ENCODE data around the gene SLC1A3.

The SLC1A3 gene

DNA sequence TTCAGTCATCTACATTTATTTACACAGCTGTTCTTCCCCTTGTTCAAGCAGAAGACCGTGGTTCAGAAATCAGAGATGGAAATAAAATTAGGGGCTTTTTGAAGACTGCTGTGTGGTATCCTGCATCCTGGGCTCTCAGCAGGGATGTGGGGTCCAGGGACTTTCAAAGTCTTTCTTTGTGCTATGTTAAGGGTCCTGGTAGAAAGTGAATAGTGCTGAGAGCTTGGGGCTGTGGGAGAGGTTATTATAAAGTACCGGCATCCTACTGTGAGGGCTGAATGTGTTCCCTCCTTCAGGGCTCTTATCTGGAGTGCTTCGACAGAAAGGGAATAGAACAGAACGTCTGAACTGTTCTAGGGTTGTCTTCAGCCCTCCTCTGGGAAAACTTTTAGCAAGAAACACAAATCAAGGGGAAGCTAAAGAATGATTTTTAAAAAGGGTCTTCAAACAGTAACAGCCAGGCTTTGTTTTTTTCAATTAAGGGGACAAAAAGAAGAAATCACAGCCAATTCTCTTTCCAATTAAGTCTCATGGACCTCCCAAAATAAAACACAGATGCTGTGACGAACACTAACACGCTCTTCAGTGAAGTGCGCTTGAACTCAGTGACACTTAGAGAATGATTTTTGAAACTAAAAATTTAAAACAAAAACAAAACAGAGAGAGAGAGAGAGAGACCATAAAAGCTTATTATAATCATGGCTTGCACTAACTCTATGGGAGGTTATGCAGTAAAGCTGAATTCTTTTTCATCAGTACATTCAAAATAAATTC is 15.7 kb upstream of the SLC1A3 start:
- no peak overlapping the region for H3K27ac ChIP-seq

DNA sequence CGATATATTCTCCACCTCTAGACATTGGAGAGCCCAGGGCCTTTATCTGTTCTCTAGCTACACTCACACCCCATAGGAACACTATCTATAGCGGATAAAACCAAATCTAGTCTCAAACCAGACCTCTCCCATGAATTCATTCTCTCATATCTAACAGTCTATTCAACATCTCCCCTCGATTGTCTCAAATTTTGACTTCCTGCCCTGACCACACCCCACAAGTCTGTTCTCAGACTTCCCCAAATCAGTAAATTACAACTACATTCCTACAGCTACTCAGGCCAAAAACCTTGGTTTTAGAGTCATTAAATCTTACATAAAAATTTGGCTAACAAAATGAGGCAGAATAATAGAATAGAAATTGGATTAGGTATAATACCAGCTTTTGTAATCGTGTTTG is 12.5 kb upstream of the SLC1A3 start:
- TF ChIP-seq ZFX (IDR thresholded peaks at IDR 0.05) = no peak
- TF ChIP-seq, protein P1, sequence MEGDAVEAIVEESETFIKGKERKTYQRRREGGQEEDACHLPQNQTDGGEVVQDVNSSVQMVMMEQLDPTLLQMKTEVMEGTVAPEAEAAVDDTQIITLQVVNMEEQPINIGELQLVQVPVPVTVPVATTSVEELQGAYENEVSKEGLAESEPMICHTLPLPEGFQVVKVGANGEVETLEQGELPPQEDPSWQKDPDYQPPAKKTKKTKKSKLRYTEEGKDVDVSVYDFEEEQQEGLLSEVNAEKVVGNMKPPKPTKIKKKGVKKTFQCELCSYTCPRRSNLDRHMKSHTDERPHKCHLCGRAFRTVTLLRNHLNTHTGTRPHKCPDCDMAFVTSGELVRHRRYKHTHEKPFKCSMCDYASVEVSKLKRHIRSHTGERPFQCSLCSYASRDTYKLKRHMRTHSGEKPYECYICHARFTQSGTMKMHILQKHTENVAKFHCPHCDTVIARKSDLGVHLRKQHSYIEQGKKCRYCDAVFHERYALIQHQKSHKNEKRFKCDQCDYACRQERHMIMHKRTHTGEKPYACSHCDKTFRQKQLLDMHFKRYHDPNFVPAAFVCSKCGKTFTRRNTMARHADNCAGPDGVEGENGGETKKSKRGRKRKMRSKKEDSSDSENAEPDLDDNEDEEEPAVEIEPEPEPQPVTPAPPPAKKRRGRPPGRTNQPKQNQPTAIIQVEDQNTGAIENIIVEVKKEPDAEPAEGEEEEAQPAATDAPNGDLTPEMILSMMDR (conservative IDR thresholded peaks at IDR 0.05) = no peak
- H3K27ac ChIP-seq = no peak overlapping the region

More for the DNA sequence above, 15.7 kb upstream of the SLC1A3 start:
- TF ChIP-seq ZFX (IDR thresholded peaks at IDR 0.05) = no peak
- TF ChIP-seq, protein P1 (conservative IDR thresholded peaks at IDR 0.05) = no peak

DNA sequence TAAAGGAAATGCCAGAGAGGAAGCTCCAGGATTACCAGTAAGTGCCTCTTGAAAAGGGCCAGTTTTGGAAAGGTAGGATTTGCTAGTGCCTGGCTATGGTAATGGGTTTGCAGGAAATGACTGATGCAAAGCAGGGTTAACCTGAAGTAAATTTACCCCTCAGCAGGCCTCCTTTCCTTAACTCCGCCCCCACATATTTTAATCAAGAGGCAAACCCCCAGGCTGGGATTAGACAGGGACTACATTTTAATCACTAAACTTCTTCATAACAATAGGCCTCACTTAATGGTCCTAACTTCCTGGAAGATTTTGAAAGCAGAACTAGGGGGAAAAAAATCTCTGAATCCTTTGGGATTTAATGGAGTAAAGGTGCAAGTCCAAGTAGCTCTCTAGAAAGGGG is 10.2 kb upstream of the SLC1A3 start:
- TF ChIP-seq ZFX (IDR thresholded peaks at IDR 0.05) = no peak
- TF ChIP-seq, protein P1 (conservative IDR thresholded peaks at IDR 0.05) = no peak
- no peak overlapping the region for H3K27ac ChIP-seq

DNA sequence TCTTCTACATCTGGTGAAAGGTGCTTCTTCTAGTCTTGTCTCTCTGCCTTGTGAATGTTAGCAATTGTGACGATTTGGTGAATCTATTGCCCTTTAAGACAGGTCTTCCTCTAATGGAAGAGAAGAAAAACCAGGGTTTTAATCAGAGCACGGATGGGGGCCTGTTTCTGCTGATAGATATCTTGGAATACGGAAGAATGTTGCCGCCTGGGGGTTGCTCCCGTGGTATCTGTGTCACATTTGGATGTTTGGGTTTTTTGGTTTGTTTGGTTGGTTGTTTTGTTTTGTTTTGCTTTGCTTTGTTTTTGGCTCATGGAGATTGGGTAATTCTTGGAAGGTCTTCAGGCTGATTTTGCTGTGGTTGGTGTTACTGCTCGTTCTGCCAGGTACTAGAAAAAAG is 9.7 kb upstream of the SLC1A3 start:
- TF ChIP-seq, protein P1 (conservative IDR thresholded peaks at IDR 0.05) = no peak
- TF ChIP-seq ZFX (IDR thresholded peaks at IDR 0.05) = no peak
- H3K27ac ChIP-seq = no peak overlapping the region

DNA sequence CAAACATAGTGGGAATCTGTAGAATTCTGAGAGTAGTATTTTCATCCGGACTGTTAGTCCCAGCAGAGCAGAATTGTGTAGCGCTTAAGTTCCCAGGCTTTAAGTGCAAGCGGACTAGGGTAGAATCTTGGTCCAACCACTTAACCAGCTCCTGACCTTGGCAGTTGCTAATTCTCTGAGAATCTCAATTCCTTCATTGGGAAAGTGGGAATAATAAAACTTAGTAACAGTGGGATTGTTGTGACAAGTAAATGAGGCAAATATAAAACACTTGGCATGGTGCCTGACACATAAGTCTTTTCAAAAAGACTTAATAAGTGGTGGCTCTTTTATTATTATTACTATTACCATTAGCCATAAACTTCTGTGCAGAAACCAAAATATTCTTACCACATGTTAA is 8.4 kb upstream of the SLC1A3 start:
- no peak overlapping the region for H3K27ac ChIP-seq

DNA sequence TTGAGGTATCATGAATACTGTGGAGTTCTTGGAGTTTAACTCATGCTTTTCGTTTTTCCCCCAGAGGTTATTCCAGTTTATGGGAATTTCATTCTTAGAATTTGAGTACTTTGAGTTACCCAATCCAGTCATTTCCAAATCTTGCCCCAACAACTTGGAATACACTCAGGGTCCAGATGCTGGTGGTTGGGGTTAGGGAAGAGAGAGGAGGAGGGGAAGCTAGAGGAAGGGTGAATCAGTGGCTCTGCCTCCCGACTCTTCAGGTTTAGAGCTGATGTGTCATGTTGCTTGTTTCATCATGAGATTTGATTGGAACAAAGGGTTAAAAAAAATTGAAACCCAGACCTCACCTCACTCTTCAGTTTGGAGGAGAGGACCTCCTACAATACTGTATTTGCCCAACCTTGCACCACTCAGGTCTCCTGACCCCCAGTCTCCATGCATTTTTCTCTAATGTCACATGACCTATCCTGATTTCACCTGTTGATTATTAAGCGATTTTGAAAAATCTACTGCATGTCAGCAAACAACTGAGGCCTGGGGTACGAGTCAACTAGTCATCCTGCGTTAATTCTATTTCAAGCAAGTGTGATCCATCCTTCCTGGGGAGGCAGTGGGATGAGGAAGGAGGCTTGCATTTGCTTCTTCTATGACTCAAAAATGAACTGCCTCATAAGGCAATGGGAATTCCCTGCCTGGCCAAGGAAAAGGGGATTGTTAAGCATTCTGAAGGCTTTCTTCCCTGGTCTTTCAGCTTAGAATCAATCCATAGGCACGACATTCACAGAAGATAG is 6.2 kb upstream of the SLC1A3 start:
- TF ChIP-seq, protein P1 (conservative IDR thresholded peaks at IDR 0.05) = no peak
- no peak for TF ChIP-seq ZFX (IDR thresholded peaks at IDR 0.05)
- H3K27ac ChIP-seq = no peak overlapping the region

More for the DNA sequence above, 8.4 kb upstream of the SLC1A3 start:
- no peak for TF ChIP-seq ZFX (IDR thresholded peaks at IDR 0.05)
- TF ChIP-seq, protein P1 (conservative IDR thresholded peaks at IDR 0.05) = no peak

DNA sequence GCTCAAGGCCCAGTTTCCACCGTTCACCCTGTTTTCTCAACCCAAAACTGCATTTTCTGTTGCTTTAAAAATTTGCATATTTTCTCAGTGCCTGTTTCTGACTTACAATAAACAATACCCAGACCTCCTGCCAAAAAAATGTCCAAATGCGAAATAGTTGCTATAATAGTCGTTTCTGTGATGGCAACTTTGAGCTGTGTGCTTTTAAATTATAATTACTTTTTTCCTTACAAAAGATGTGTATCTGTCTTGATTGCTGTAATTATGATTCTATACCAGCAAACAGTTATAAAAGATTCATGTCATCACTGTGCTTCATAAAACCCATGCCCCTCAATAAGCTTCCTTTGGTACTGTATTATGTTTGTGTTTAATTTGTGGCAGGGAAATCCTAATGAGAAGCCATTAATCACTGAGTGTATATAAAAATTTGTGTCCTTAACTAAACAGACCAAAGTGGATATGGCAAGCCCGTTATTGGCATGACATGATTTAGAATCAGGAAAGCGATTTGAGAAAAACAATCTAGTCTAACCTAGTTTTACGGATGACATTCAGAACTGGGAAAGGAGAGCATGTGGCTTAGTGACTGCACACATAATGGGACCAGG is 5.4 kb upstream of the SLC1A3 start:
- H3K27ac ChIP-seq = no peak overlapping the region

More for the DNA sequence above, 5.4 kb upstream of the SLC1A3 start:
- TF ChIP-seq, protein P1 (conservative IDR thresholded peaks at IDR 0.05) = no peak
- no peak for TF ChIP-seq ZFX (IDR thresholded peaks at IDR 0.05)

All from C4-2B (cell line).